Measurements from ENCODE around the gene RABGGTA. TPM values are rescaled to one million over a fixed set of nuclear protein-coding genes. Genes with fewer than 3 reads are reported as not detected.

RABGGTA gene
- total and polyA plus RNA-seq, 8 donors, result 20.2 to 53.3 (median 26.3) TPM

GRCh38 chr14:24304019-24304387, 32.6 kb upstream of the RABGGTA start:
- Histone ChIP-seq H3K9me3 (no peaks in the 10 kb centered on the region), H3K27ac (no peak overlapping the region), H3K4me1 (peaks cover 7 to 38% of the 10 kb centered on the region in 2 donors), H3K4me3 (no peak overlapping the region), H3K27me3 (no peaks in the 10 kb centered on the region), H3K36me3 (peaks cover 3 to 70% of the 10 kb centered on the region in 2 donors)
- no peak for TF ChIP-seq CTCF (IDR thresholded peaks at IDR 0.05)
- DNase-seq, result no peak
- ATAC-seq, result no peak
- intact Hi-C loops (cut with DNase I), result no loop called here

GRCh38 chr14:24300326-24300980, 29.1 kb upstream of the RABGGTA start:
- H3K27ac ChIP-seq, result peak overlapping the region; percentile 73 to 82
- peaks cover 3 to 54% of the 10 kb centered on the region in 2 donors for H3K36me3 ChIP-seq
- no peak for TF ChIP-seq CTCF (IDR thresholded peaks at IDR 0.05)
- ATAC-seq, result no peak
- intact Hi-C loops (cut with DNase I), result no loop called here
- DNase-seq, result no peak
- H3K27me3 ChIP-seq, result no peaks in the 10 kb centered on the region
- peak overlapping the region; percentile 82 to 91 for H3K4me3 ChIP-seq
- H3K4me1 ChIP-seq, result peaks cover 14 to 47% of the 10 kb centered on the region in 2 donors
- no peaks in the 10 kb centered on the region for H3K9me3 ChIP-seq

GRCh38 chr14:24299255-24300191, 28.1 kb upstream of the RABGGTA start, which contains the start of the genes DHRS1 and NOP9:
TSS of gene DHRS1 (minus strand) at chr14:24299780. CDS start at chr14:24299106, 674 bp downstream.
TSS of gene NOP9 (plus strand) at chr14:24299850. CDS start at chr14:24299955, 105 bp downstream.
- Histone ChIP-seq H3K4me1 (peaks cover 14 to 47% of the 10 kb centered on the region in 2 donors), H3K4me3 (peak within 1 kb of the TSS; percentile 82 to 91), H3K27me3 (no peaks in the 10 kb centered on the region), H3K27ac (peak within 1 kb of the TSS; percentile 73 to 82), H3K36me3 (peaks cover 3 to 53% of the 10 kb centered on the region in 2 donors), H3K9me3 (no peaks in the 10 kb centered on the region)
- peak; percentile 92 for ATAC-seq
- intact Hi-C loops (cut with DNase I), result loop anchor here in 1 of 2 donors (5.0 kb wide), 1 partner anchor 57 kb away; the partner anchor contains the start of gene TINF2
- peak in 1 of 2 donors; percentile 12 for TF ChIP-seq CTCF (IDR thresholded peaks at IDR 0.05)
- DNase-seq, result peak; percentile 89 to 96 (median 94)

- ATAC-seq (peak; percentile 40), DNase-seq (peak in 1 of 4 donors; percentile 63)
- H3K27ac ChIP-seq, result peak overlapping the region; percentile 73 to 82
- no peak for TF ChIP-seq CTCF (IDR thresholded peaks at IDR 0.05)
- H3K27me3 ChIP-seq, result no peaks in the 10 kb centered on the region
- H3K4me3 ChIP-seq, result peak overlapping the region; percentile 82 to 91
- peaks cover 3 to 49% of the 10 kb centered on the region in 2 donors for H3K36me3 ChIP-seq
- intact Hi-C loops (cut with DNase I), result loop anchor here in 1 of 2 donors (5.0 kb wide), 1 partner anchor 57 kb away; the partner anchor contains the start of gene TINF2
- H3K4me1 ChIP-seq, result peaks cover 14 to 47% of the 10 kb centered on the region in 2 donors
- H3K9me3 ChIP-seq, result no peaks in the 10 kb centered on the region
Measured at GRCh38 chr14:24298892-24299254, 27.5 kb upstream of the RABGGTA start.
